HG03196 (cell line): ENCODE data around the gene THOC7.

Experiments
- ATAC-seq: cut with Tn5 transposase; IDR thresholded peaks from one replicate; pipeline ENCODE4 v1.9.1; 2021; ENCODE audit not compliant: unreplicated experiment

THOC7 gene

GRCh38 chr3:63847718-63848450, 15.7 kb downstream of the THOC7 start:
- ATAC-seq, result no peak

GRCh38 chr3:63845215-63845614, 18.4 kb downstream of the THOC7 start:
- no peak for ATAC-seq

- no peak for ATAC-seq
These were observed 21.5 kb downstream of the THOC7 start for GRCh38 chr3:63842127-63842526.

GRCh38 chr3:63841704-63842103, 21.9 kb downstream of the THOC7 start:
- no peak for ATAC-seq

- ATAC-seq, result no peak
These were observed 31.2 kb downstream of the THOC7 start for GRCh38 chr3:63832395-63832794.

- no peak for ATAC-seq
These were observed 33.1 kb downstream of the THOC7 start for GRCh38 chr3:63830526-63830925.

GRCh38 chr3:63824309-63824708, 39.3 kb downstream of the THOC7 start:
- ATAC-seq, result no peak

GRCh38 chr3:63819151-63819398, 44.5 kb downstream of the THOC7 start, which contains the start of gene C3orf49:
TSS of gene C3orf49 (plus strand) at chr3:63819299. CDS start at chr3:63819472, 173 bp downstream.
- ATAC-seq, result no peak

GRCh38 chr3:63818282-63819150, 45.1 kb downstream of the THOC7 start:
- ATAC-seq, result peak; percentile 66

GRCh38 chr3:63817225-63817624, 46.4 kb downstream of the THOC7 start:
- no peak for ATAC-seq

GRCh38 chr3:63814237-63814636, 49.4 kb downstream of the THOC7 start:
- ATAC-seq, result no peak

- no peak for ATAC-seq
These were observed 54.0 kb downstream of the THOC7 start for GRCh38 chr3:63809607-63810006.

GRCh38 chr3:63808633-63809032, 55.0 kb downstream of the THOC7 start:
- ATAC-seq, result no peak

GRCh38 chr3:63807961-63808565, 55.5 kb downstream of the THOC7 start:
- ATAC-seq, result no peak

- ATAC-seq, result no peak
These were observed 59.7 kb downstream of the THOC7 start for GRCh38 chr3:63803911-63804310.

- ATAC-seq, result no peak
These were observed 63.5 kb downstream of the THOC7 start for GRCh38 chr3:63800097-63800496.

- ATAC-seq, result no peak
These were observed 64.7 kb downstream of the THOC7 start for GRCh38 chr3:63798949-63799348.

GRCh38 chr3:63798544-63798943, 65.1 kb downstream of the THOC7 start:
- no peak for ATAC-seq

GRCh38 chr3:63795438-63795837, 68.2 kb downstream of the THOC7 start:
- no peak for ATAC-seq

- no peak for ATAC-seq
These were observed 71.6 kb downstream of the THOC7 start for GRCh38 chr3:63791974-63792373.
